ENCODE measurements around the gene RBL2. TPM values are rescaled to one million over a fixed set of nuclear protein-coding genes. Genes with fewer than 3 reads are reported as not detected.

RBL2 gene
- total and polyA plus RNA-seq, 2 of the 13 experiments (the other 11 are each of a cell fraction or from before 2014, with no cell fraction given): 41.2 to 60.9 TPM

DNA sequence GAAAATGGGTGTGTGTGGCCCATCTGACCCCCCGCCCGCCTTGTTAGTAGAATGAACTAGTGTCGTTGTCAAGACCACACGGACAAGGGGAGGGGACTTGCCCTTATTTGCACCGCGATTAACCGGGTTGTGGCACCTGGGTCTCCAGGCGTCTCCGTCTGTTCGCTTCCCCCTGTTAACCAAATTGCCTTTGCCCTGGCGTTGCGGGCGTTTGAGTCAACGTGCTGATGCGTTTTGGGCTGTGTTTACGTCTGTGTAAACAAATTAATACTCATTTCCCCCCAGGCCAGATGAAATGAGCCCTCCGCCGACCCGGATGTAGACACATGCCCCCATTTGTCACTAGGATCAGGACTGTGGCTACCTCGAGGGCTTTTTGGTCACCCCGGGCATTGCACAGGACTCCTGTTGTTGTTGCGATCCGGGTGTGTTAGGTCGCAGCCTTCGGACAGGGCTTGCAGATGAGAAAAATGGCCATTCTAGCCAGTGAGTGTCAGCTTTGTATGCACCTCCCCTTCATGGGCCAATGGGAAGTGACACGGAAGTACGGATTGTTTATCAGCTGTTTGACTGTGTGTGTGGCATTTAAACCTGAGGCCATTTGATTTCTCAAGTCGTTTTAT lies 906 bp downstream of the RBL2 start (continued):
- TF ChIP-seq SMARCE1 (IDR thresholded peaks at IDR 0.05; ENCODE audit: borderline replicate concordance) (no peak), ZNF264 (CRISPR knock-in tag; IDR thresholded peaks at IDR 0.05) (no peak), ZNF766 (CRISPR knock-in tag; IDR thresholded peaks at IDR 0.05; ENCODE audit: borderline replicate concordance) (no peak), TBP (CRISPR knock-in tag; IDR thresholded peaks at IDR 0.05) (no peak), NR3C1 (CRISPR knock-in tag; IDR thresholded peaks at IDR 0.05) (no peak), ATRX (CRISPR knock-in tag; IDR thresholded peaks at IDR 0.05; ENCODE audit: borderline replicate concordance) (no peak), TEAD2 (CRISPR knock-in tag; IDR thresholded peaks at IDR 0.05) (no peak), HOXA9 (CRISPR knock-in tag; IDR thresholded peaks at IDR 0.05; ENCODE audit: borderline replicate concordance) (no peak), ZMAT3 (CRISPR knock-in tag; conservative IDR thresholded peaks at IDR 0.05) (no peak), WIZ (CRISPR knock-in tag; IDR thresholded peaks at IDR 0.05) (no peak), KAT7 (CRISPR knock-in tag; IDR thresholded peaks at IDR 0.05; ENCODE audit: borderline replicate concordance) (no peak), ZSCAN12 (CRISPR knock-in tag; IDR thresholded peaks at IDR 0.05) (0 out of 2 replicates have a peak, but pooled peaks have one; percentile 28), ZZZ3 (CRISPR knock-in tag; IDR thresholded peaks at IDR 0.05; ENCODE audit: borderline replicate concordance) (no peak), ETS1 (CRISPR knock-in tag; IDR thresholded peaks at IDR 0.05) (no peak), GABPA (IDR thresholded peaks at IDR 0.05; ENCODE audit: low read depth, low read length) (no peak), GABPA (CRISPR knock-in tag; IDR thresholded peaks at IDR 0.05; ENCODE audit: low read depth) (peak; percentile 71)
- TF ChIP-seq, protein P1, sequence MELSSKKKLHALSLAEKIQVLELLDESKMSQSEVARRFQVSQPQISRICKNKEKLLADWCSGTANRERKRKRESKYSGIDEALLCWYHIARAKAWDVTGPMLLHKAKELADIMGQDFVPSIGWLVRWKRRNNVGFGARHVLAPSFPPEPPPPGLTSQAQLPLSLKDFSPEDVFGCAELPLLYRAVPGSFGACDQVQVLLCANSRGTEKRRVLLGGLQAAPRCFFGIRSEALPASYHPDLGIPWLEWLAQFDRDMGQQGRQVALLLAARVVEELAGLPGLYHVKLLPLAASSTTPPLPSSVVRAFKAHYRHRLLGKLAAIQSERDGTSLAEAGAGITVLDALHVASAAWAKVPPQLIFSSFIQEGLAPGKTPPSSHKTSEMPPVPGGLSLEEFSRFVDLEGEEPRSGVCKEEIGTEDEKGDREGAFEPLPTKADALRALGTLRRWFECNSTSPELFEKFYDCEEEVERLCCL (CRISPR knock-in tag; IDR thresholded peaks at IDR 0.05; ENCODE audit: borderline replicate concordance): no peak; the same call in 1 of the 2 replicates
- TF ChIP-seq, protein P2, sequence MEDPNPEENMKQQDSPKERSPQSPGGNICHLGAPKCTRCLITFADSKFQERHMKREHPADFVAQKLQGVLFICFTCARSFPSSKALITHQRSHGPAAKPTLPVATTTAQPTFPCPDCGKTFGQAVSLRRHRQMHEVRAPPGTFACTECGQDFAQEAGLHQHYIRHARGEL (CRISPR knock-in tag; IDR thresholded peaks at IDR 0.05): no peak
- TF ChIP-seq, protein P3, sequence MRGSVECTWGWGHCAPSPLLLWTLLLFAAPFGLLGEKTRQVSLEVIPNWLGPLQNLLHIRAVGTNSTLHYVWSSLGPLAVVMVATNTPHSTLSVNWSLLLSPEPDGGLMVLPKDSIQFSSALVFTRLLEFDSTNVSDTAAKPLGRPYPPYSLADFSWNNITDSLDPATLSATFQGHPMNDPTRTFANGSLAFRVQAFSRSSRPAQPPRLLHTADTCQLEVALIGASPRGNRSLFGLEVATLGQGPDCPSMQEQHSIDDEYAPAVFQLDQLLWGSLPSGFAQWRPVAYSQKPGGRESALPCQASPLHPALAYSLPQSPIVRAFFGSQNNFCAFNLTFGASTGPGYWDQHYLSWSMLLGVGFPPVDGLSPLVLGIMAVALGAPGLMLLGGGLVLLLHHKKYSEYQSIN (CRISPR knock-in tag; IDR thresholded peaks at IDR 0.05; ENCODE audit: borderline replicate concordance): no peak
- TF ChIP-seq, protein P4, sequence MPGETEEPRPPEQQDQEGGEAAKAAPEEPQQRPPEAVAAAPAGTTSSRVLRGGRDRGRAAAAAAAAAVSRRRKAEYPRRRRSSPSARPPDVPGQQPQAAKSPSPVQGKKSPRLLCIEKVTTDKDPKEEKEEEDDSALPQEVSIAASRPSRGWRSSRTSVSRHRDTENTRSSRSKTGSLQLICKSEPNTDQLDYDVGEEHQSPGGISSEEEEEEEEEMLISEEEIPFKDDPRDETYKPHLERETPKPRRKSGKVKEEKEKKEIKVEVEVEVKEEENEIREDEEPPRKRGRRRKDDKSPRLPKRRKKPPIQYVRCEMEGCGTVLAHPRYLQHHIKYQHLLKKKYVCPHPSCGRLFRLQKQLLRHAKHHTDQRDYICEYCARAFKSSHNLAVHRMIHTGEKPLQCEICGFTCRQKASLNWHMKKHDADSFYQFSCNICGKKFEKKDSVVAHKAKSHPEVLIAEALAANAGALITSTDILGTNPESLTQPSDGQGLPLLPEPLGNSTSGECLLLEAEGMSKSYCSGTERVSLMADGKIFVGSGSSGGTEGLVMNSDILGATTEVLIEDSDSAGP (CRISPR knock-in tag; IDR thresholded peaks at IDR 0.05; ENCODE audit: borderline replicate concordance): peak; percentile 63; the same call in 1 of the 2 replicates
- TF ChIP-seq, protein P5, sequence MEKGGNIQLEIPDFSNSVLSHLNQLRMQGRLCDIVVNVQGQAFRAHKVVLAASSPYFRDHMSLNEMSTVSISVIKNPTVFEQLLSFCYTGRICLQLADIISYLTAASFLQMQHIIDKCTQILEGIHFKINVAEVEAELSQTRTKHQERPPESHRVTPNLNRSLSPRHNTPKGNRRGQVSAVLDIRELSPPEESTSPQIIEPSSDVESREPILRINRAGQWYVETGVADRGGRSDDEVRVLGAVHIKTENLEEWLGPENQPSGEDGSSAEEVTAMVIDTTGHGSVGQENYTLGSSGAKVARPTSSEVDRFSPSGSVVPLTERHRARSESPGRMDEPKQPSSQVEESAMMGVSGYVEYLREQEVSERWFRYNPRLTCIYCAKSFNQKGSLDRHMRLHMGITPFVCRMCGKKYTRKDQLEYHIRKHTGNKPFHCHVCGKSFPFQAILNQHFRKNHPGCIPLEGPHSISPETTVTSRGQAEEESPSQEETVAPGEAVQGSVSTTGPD (CRISPR knock-in tag; IDR thresholded peaks at IDR 0.05): no peak

Measured in HepG2 (cell line).